CD14-positive monocyte (primary cell): ENCODE measurements around the gene SRXN1. TPM values are rescaled to one million over a fixed set of nuclear protein-coding genes. Genes with fewer than 3 reads are reported as not detected.

ENCODE experiments used
- DNase-seq, 3 donors: peaks; one replicate each; pipeline ENCODE4 v3.0.0-alpha.2; 2011 to 2022
- H2AFZ ChIP-seq: 2 replicates; pipeline ENCODE4 v1.6.0; 2012; ENCODE audit warnings: mild to moderate bottlenecking, low read depth, low read length, inconsistent platforms; ENCODE audit not compliant: insufficient read depth, poor library complexity, severe bottlenecking
- H3K27ac ChIP-seq, 2 donors: 1 replicate in 1 of 2; 2 replicates in 1 of 2; pipeline ENCODE4 v1.5.1; 2012 to 2013; ENCODE audit warnings: low read length in 2 of 2, control low read depth in 1 of 2, inconsistent platforms in 1 of 2, low read depth in 1 of 2, mild to moderate bottlenecking in 1 of 2
- H3K27me3 ChIP-seq, 2 donors: one replicate each; pipeline versions ENCODE4 v1.6.0 to v1.6.1; 2011 to 2013; ENCODE audit warnings: low read length in 2 of 2; ENCODE audit not compliant: control insufficient read depth in 2 of 2, insufficient read depth in 2 of 2
- H3K36me3 ChIP-seq, 2 donors: replicated peaks in 1 of 2; 1 replicate in 1 of 2; 2 replicates in 1 of 2; pipeline versions ENCODE4 v1.5.1 to v1.6.1; 2012 to 2013; ENCODE audit warnings: low read length in 2 of 2, control low read depth in 1 of 2, inconsistent platforms in 1 of 2, mild to moderate bottlenecking in 1 of 2; ENCODE audit not compliant: insufficient read depth in 2 of 2, control insufficient read depth in 1 of 2
- H3K4me1 ChIP-seq, 2 donors: 1 replicate in 1 of 2; 2 replicates in 1 of 2; pipeline versions ENCODE4 v1.5.1 to v1.6.1; 2012 to 2013; ENCODE audit warnings: low read length in 2 of 2, control low read depth in 1 of 2, inconsistent platforms in 1 of 2, mild to moderate bottlenecking in 1 of 2, moderate library complexity in 1 of 2; ENCODE audit not compliant: insufficient read depth in 2 of 2, control insufficient read depth in 1 of 2
- H3K4me2 ChIP-seq: replicated peaks from 2 replicates; pipeline ENCODE3; 2012; ENCODE audit warnings: low read length, moderate library complexity, mild to moderate bottlenecking; ENCODE audit not compliant: poor library complexity, severe bottlenecking; ENCODE audit errors: extremely low read depth
- H3K4me3 ChIP-seq, 3 experiments: fragments of 200-600 bp in 1 of 3; sonication (generic) in 1 of 3; replicated peaks in 1 of 3; 1 replicate in 2 of 3; 2 replicates in 1 of 3; pipeline ENCODE4 v1.5.1; 2011 to 2013; ENCODE audit warnings: low read length in 3 of 3, mild to moderate bottlenecking in 3 of 3, control low read depth in 2 of 3, low read depth in 2 of 3, inconsistent platforms in 1 of 3, moderate library complexity in 1 of 3
- H3K79me2 ChIP-seq: 2 replicates; pipeline ENCODE4 v1.6.0; 2012; ENCODE audit warnings: mild to moderate bottlenecking, control low read depth, inconsistent platforms, low read length, moderate library complexity; ENCODE audit not compliant: insufficient read depth
- H3K9ac ChIP-seq: 2 replicates; pipeline ENCODE4 v1.6.0; 2017; ENCODE audit warnings: low read length, mild to moderate bottlenecking; ENCODE audit not compliant: insufficient read depth, poor library complexity, severe bottlenecking
- H3K9me3 ChIP-seq, 2 donors: replicated peaks in 1 of 2; 1 replicate in 1 of 2; 2 replicates in 1 of 2; pipeline versions ENCODE4 v1.5.1 to v1.6.1; 2012 to 2013; ENCODE audit warnings: low read length in 2 of 2, control low read depth in 1 of 2; ENCODE audit not compliant: control insufficient read depth in 1 of 2, insufficient read depth in 1 of 2
- H4K20me1 ChIP-seq: 2 replicates; pipeline ENCODE4 v1.6.0; 2012; ENCODE audit warnings: mild to moderate bottlenecking, low read length, control low read depth, moderate library complexity; ENCODE audit not compliant: insufficient read depth
- H3K27ac Mint-ChIP-seq, 7 donors: one replicate each; pipeline ENCODE4 v1.8.0; 2020; ENCODE audit warnings: mild to moderate bottlenecking in 7 of 7, mixed read lengths in 7 of 7, moderate library complexity in 6 of 7, inconsistent platforms in 2 of 7
- H3K27me3 Mint-ChIP-seq, 3 donors: one replicate each; pipeline ENCODE4 v1.8.0; 2021 to 2022; ENCODE audit warnings: low read depth in 3 of 3, mild to moderate bottlenecking in 3 of 3, mixed read lengths in 3 of 3, moderate library complexity in 3 of 3, inconsistent platforms in 1 of 3
- H3K36me3 Mint-ChIP-seq, 2 donors: one replicate each; pipeline ENCODE4 v1.8.0; 2020; ENCODE audit warnings: mixed read lengths in 2 of 2, inconsistent platforms in 1 of 2, mild to moderate bottlenecking in 1 of 2
- H3K4me1 Mint-ChIP-seq: one replicate; pipeline ENCODE4 v1.8.0; 2020; ENCODE audit warnings: mild to moderate bottlenecking, mixed read lengths
- H3K4me3 Mint-ChIP-seq, 2 donors: one replicate each; pipeline ENCODE4 v1.8.0; 2020; ENCODE audit warnings: mild to moderate bottlenecking in 2 of 2, mixed read lengths in 2 of 2, moderate library complexity in 1 of 2
- H3K9me3 Mint-ChIP-seq, 7 donors: one replicate each; pipeline ENCODE4 v1.8.0; 2020 to 2022; ENCODE audit warnings: mixed read lengths in 7 of 7, mild to moderate bottlenecking in 6 of 7, moderate library complexity in 6 of 7, inconsistent platforms in 2 of 7
- WGBS: methylation state at CpG from one replicate; pipeline ENCODE4 v1.1.5; 2013; ENCODE audit warnings: missing lambda C conversion rate; ENCODE audit not compliant: insufficient coverage; 5-methylcytosine and 5-hydroxymethylcytosine counted together
- intact Hi-C, 2 donors: fragments of 100-400 bp; cut with micrococcal nuclease; formaldehyde crosslinking; loops; one replicate each; pipeline versions ENCODE4 v1.15.0 to v1.15.1; 2023
- polyA plus RNA-seq, 3 donors: library from polyadenylated mRNA; depleted of rRNA in 1 of 3; unstranded in 2 of 3; stranded (reverse) in 1 of 3; fragments of 300-500 nt in 2 of 3; fragments of >200 nt in 1 of 3; fragmentation: Illumina TruSeq in 2 of 3; gene quantifications; 1 replicate in 2 of 3; 2 replicates in 1 of 3; pipeline ENCODE4 v1.2.3, GENCODE V29; 2012 to 2021
- TF ChIP-seq, protein P1 (sequence below): fragments of 200-600 bp; IDR thresholded peaks from one replicate; pipeline ENCODE4 v1.8.0; 2022; ENCODE audit warnings: antibody characterized with exemption, mild to moderate bottlenecking

Gene SRXN1
- polyA plus RNA-seq, 3 donors = 33.5 to 62.4 (median 56.6) TPM

GRCh38 chr20:672963-673602 is 20.1 kb upstream of the SRXN1 start:
- Histone ChIP-seq H3K9me3 (peaks cover 0 to 15% of the 10 kb centered on the region in 2 donors), H3K79me2 (no peaks in the 10 kb centered on the region), H3K27ac (no peak overlapping the region), H3K36me3 (no peaks in the 10 kb centered on the region), H4K20me1 (peaks cover 21% of the 10 kb centered on the region), H2AFZ (no peak overlapping the region), H3K4me1 (peaks cover 20 to 23% of the 10 kb centered on the region in 2 donors), H3K9ac (no peak overlapping the region), H3K4me3 (no peak overlapping the region), H3K4me2 (no peak overlapping the region), H3K27me3 (peaks cover 30 to 49% of the 10 kb centered on the region in 2 donors)
- Mint-ChIP-seq H3K27me3 (peaks cover 53 to 71% (median 53%) of the 10 kb centered on the region in 3 donors), H3K4me1 (peaks cover 27% of the 10 kb centered on the region), H3K36me3 (peaks cover 0 to 3% of the 10 kb centered on the region in 2 donors), H3K27ac (no peak overlapping the region), H3K4me3 (peak overlapping the region in 1 of 2 donors; percentile 75), H3K9me3 (peaks cover 0 to 20% (median 5%) of the 10 kb centered on the region in 7 donors)
- intact Hi-C loops = no loop called here
- TF ChIP-seq, protein P1, sequence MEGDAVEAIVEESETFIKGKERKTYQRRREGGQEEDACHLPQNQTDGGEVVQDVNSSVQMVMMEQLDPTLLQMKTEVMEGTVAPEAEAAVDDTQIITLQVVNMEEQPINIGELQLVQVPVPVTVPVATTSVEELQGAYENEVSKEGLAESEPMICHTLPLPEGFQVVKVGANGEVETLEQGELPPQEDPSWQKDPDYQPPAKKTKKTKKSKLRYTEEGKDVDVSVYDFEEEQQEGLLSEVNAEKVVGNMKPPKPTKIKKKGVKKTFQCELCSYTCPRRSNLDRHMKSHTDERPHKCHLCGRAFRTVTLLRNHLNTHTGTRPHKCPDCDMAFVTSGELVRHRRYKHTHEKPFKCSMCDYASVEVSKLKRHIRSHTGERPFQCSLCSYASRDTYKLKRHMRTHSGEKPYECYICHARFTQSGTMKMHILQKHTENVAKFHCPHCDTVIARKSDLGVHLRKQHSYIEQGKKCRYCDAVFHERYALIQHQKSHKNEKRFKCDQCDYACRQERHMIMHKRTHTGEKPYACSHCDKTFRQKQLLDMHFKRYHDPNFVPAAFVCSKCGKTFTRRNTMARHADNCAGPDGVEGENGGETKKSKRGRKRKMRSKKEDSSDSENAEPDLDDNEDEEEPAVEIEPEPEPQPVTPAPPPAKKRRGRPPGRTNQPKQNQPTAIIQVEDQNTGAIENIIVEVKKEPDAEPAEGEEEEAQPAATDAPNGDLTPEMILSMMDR = peak; percentile 16
- no peak for DNase-seq
- WGBS = 29% methylated on average over 5 of the region's 7 CpGs

- WGBS = 28% methylated on average over 9 of the region's 9 CpGs
- DNase-seq = no peak
- Mint-ChIP-seq H3K27ac (no peak overlapping the region), H3K4me1 (peaks cover 22% of the 10 kb centered on the region), H3K4me3 (peak overlapping the region in 1 of 2 donors; percentile 64), H3K27me3 (peaks cover 53 to 73% (median 55%) of the 10 kb centered on the region in 3 donors), H3K36me3 (peaks cover 0 to 3% of the 10 kb centered on the region in 2 donors), H3K9me3 (peaks cover 0 to 20% (median 5%) of the 10 kb centered on the region in 7 donors)
- peaks cover 18% of the 10 kb centered on the region for H4K20me1 ChIP-seq
- no peak overlapping the region for H3K4me3 ChIP-seq
- no peak overlapping the region for H3K27ac ChIP-seq
- no peak overlapping the region for H3K9ac ChIP-seq
- no peak overlapping the region for H2AFZ ChIP-seq
- no peaks in the 10 kb centered on the region for H3K36me3 ChIP-seq
- H3K79me2 ChIP-seq = no peaks in the 10 kb centered on the region
- H3K9me3 ChIP-seq = peaks cover 0 to 15% of the 10 kb centered on the region in 2 donors
- peaks cover 14 to 16% of the 10 kb centered on the region in 2 donors for H3K4me1 ChIP-seq
- H3K27me3 ChIP-seq = peaks cover 30 to 51% of the 10 kb centered on the region in 2 donors
- intact Hi-C loops = no loop called here
- TF ChIP-seq, protein P1 = no peak
- no peak overlapping the region for H3K4me2 ChIP-seq
Measured at GRCh38 chr20:671252-672030, 18.4 kb upstream of the SRXN1 start.
